K562 (cell line): ENCODE measurements around the gene TBC1D2B. TPM values are rescaled to one million over a fixed set of nuclear protein-coding genes. Genes with fewer than 3 reads are reported as not detected.

Experiments
- ATAC-seq: fragments of 200-7000 bp; cut with Tn5 transposase; 3 replicates; pipeline ENCODE4 v1.9.1; 2020; ENCODE audit warnings: moderate library complexity
- BruUV-seq: library from RNA; stranded (reverse); fragments of 400-500 nt; replicated peaks from 2 replicates; lab custom pipeline; 2021; lab: Mats Ljungman, UMichigan
- CTCF ChIA-PET: fragments of 300-600 bp; formaldehyde crosslinking; extraction: SDS; loops from one replicate; lab custom pipeline; 2021; ENCODE audit warnings: low intra/inter-chr PET ratio; lab: Yijun Ruan, JAX
- POLR2A ChIA-PET: fragments of 300-600, 350-650 bp; sonication (Branson Sonifier 250); formaldehyde crosslinking; extraction: SDS; loops from one replicate; lab custom pipeline; 2021; ENCODE audit warnings: antibody characterized with exemption, inconsistent platforms; lab: Yijun Ruan, JAX
- DNase-seq, 4 experiments: peaks; one replicate each; pipeline versions ENCODE4 v3.0.0 to v3.0.0-alpha.2; 2011 to 2018; ENCODE audit warnings: low spot score in 3 of 4, mixed read lengths in 3 of 4; ENCODE audit errors: extremely low read depth in 1 of 4
- FAIRE-seq: peaks from 2 replicates; lab custom pipeline; 2011; peaks lifted over from hg19 to GRCh38; lab: Jason Lieb, UNC
- H2AFZ ChIP-seq: 2 replicates; pipeline ENCODE4 v1.6.0; 2011; ENCODE audit warnings: low read depth, low read length, control low read depth, inconsistent platforms
- H3K27ac ChIP-seq: fragments of 200-600 bp; 3 replicates; pipeline ENCODE4 v1.8.0; 2011; ENCODE audit warnings: low read depth, mild to moderate bottlenecking, control low read depth, inconsistent platforms, low read length, moderate library complexity, mixed read lengths; ENCODE audit errors: extremely low read depth
- H3K27me3 ChIP-seq, 2 experiments: fragments of 300-600 bp in 1 of 2; 2 replicates in 1 of 2; 3 replicates in 1 of 2; pipeline versions ENCODE4 v1.6.0 to v1.8.0; 2011; ENCODE audit warnings: inconsistent platforms in 2 of 2, low read length in 2 of 2, mild to moderate bottlenecking in 1 of 2, mixed read lengths in 1 of 2, moderate library complexity in 1 of 2; ENCODE audit not compliant: control insufficient read depth in 2 of 2, insufficient read depth in 2 of 2
- H3K36me3 ChIP-seq: fragments of 300-600 bp; 3 replicates; pipeline ENCODE4 v1.8.0; 2011; ENCODE audit warnings: mild to moderate bottlenecking, low read length, inconsistent platforms; ENCODE audit not compliant: control insufficient read depth, insufficient read depth
- H3K4me1 ChIP-seq, 2 experiments: fragments of 200-600 bp in 1 of 2; replicated peaks in 1 of 2; 2 replicates in 1 of 2; 3 replicates in 1 of 2; pipeline versions ENCODE4 v1.5.1 to v1.8.0; 2011; ENCODE audit warnings: inconsistent platforms in 2 of 2, low read length in 2 of 2, mild to moderate bottlenecking in 1 of 2, mixed read lengths in 1 of 2, moderate library complexity in 1 of 2; ENCODE audit not compliant: control insufficient read depth in 2 of 2, insufficient read depth in 2 of 2
- H3K4me2 ChIP-seq: 2 replicates; pipeline ENCODE4 v1.6.1; 2011; ENCODE audit warnings: low read length, control low read depth, inconsistent platforms, mixed read lengths; ENCODE audit not compliant: insufficient read depth
- H3K4me3 ChIP-seq: fragments of 200-600 bp; sonication (generic), shearing (Covaris generic); 2 replicates; pipeline ENCODE4 v1.5.1; 2016; ENCODE audit warnings: control low read depth, inconsistent platforms
- H3K79me2 ChIP-seq: fragments of 200-600 bp; 3 replicates; pipeline ENCODE4 v1.8.0; 2011; ENCODE audit warnings: low read length, inconsistent platforms; ENCODE audit not compliant: control insufficient read depth, insufficient read depth
- H3K9ac ChIP-seq, 2 experiments: 2 replicates each; pipeline versions ENCODE4 v1.6.0 to v1.6.1; 2011; ENCODE audit warnings: low read depth in 2 of 2, low read length in 2 of 2, control low read depth in 1 of 2, inconsistent platforms in 1 of 2, mild to moderate bottlenecking in 1 of 2, mixed read lengths in 1 of 2; ENCODE audit not compliant: insufficient read depth in 1 of 2
- H3K9me1 ChIP-seq: one replicate; pipeline ENCODE4 v1.6.0; 2011; ENCODE audit warnings: inconsistent platforms, mild to moderate bottlenecking, low read length, moderate library complexity; ENCODE audit not compliant: control insufficient read depth, insufficient read depth
- H3K9me3 ChIP-seq: replicated peaks from 2 replicates; pipeline ENCODE4 v1.5.1; 2011; ENCODE audit warnings: low read depth, low read length, inconsistent platforms; ENCODE audit not compliant: control insufficient read depth, insufficient read depth
- H4K20me1 ChIP-seq: replicated peaks from 2 replicates; pipeline ENCODE4 v1.6.1; 2011; ENCODE audit warnings: low read length, inconsistent platforms, mixed read lengths; ENCODE audit not compliant: control insufficient read depth, insufficient read depth
- CBFA2T3 ChIP-seq: fragments of 450-650 bp; IDR thresholded peaks from 2 replicates; pipeline ENCODE4 v1.6.1; 2017
- NONO ChIP-seq, 2 experiments: fragments of 200-400 bp in 1 of 2; fragments of 450-650 bp in 1 of 2; formaldehyde crosslinking in 1 of 2; IDR thresholded peaks; 2 replicates each; pipeline ENCODE4 v1.6.1; 2017; ENCODE audit warnings: low read depth in 2 of 2, mild to moderate bottlenecking in 2 of 2, moderate library complexity in 2 of 2, low read length in 1 of 2
- POLR2AphosphoS2 ChIP-seq: IDR thresholded peaks from 2 replicates; pipeline ENCODE4 v1.6.1; 2012; ENCODE audit warnings: low read length, improper control_type of control experiment
- RERE ChIP-seq: sonication (generic); formaldehyde crosslinking; IDR thresholded peaks from 2 replicates; pipeline ENCODE4 v1.8.0; 2023; ENCODE audit warnings: missing genetic modification reagents, mild to moderate bottlenecking, borderline replicate concordance
- TCF7L2 ChIP-seq: fragments of 150-350 bp; IDR thresholded peaks from 2 replicates; pipeline ENCODE4 v1.6.1; 2016; ENCODE audit warnings: low read depth, mild to moderate bottlenecking, low read length, moderate library complexity
- ZBED1 ChIP-seq: IDR thresholded peaks from 2 replicates; pipeline ENCODE4 v1.6.1; 2014
- ZNF436 ChIP-seq: fragments of 250-450, 450-650 bp; sonication (Bioruptor Pico); formaldehyde crosslinking; IDR thresholded peaks from 2 replicates; pipeline ENCODE4 v1.7.0; 2020; ENCODE audit warnings: mild to moderate bottlenecking
- ZNF592 ChIP-seq: fragments of 450-650 bp; IDR thresholded peaks from 2 replicates; pipeline ENCODE4 v1.6.1; 2017; ENCODE audit warnings: antibody characterized with exemption, mild to moderate bottlenecking
- WGBS: fragments of 100-300 bp; shearing (Covaris generic); methylation state at CpG from one replicate; pipeline ENCODE4 v1.1.6; 2016; ENCODE audit warnings: low coverage, mixed read lengths; ENCODE audit not compliant: insufficient coverage; ENCODE audit errors: missing lambda C conversion rate; 5-methylcytosine and 5-hydroxymethylcytosine counted together
- in situ Hi-C: fragments of 300-500 bp; cut with MboI; formaldehyde crosslinking; loops from 4 replicates; pipeline ENCODE4 v1.15.0; 2018; ENCODE audit warnings: inconsistent platforms, mixed read lengths
- intact Hi-C: fragments of 100-400 bp; cut with micrococcal nuclease; formaldehyde crosslinking; loops from 2 replicates; pipeline ENCODE4 v1.14.2; 2022
- polyA plus RNA-seq, 8 experiments: library from polyadenylated mRNA; depleted of rRNA in 4 of 8; stranded (reverse) in 5 of 8; unstranded in 3 of 8; fragments of >200 nt; fragmentation: Nextera tagmentation in 2 of 8; fragmentation: Illumina TruSeq in 1 of 8; extraction: Ambion mirVana in 2 of 8; extraction: Trizol in 1 of 8; gene quantifications; 2 replicates each; pipeline versions ENCODE4 v1.2.1 to v1.2.3, GENCODE V29; 2011 to 2014; ENCODE audit warnings: inconsistent platforms in 1 of 8, missing spikeins in 1 of 8
- total RNA-seq, 7 experiments: library from RNA; depleted of rRNA in 6 of 7; stranded (reverse); fragments of >200 nt in 6 of 7; fragmentation: Illumina TruSeq in 2 of 7; extraction: Trizol in 2 of 7; gene quantifications; 2 replicates each; pipeline versions ENCODE4 v1.2.1 to v1.2.3, GENCODE V29; 2011 to 2021; ENCODE audit warnings: low replicate concordance in 1 of 7

Gene TBC1D2B
- total and polyA plus RNA-seq, 9 of the 15 experiments (the other 6 are each of a cell fraction or from before 2014, with no cell fraction given) = 0.15 to 16.3 (median 8.9) TPM

DNA sequence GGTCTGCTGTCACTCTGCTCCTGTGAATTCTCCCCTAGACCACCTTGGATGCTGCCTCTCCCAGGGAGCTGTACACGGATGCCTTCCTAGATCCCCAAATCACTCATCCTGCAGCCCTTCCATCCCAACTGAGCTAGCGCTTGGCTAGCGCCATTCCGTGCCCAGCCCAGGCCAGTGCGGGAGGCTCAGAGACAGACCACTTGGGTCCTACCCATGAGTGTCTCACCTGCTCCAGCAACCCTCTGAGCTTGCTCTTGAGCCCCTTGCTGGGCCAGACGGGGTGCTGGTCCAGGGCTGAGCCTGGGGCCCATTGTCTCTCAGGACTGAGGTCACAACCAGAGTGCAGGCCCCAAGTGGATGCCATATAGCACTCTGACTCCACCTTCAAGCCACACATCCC lies 32.6 kb upstream of the TBC1D2B start:
- no peaks in the 10 kb centered on the region for H3K27me3 ChIP-seq
- H3K9me3 ChIP-seq = no peaks in the 10 kb centered on the region
- no peaks in the 10 kb centered on the region for H3K79me2 ChIP-seq
- POLR2A ChIA-PET = interaction anchor here (0.7 kb wide), 1 partner anchor 75 kb away, joined by 3 read pairs; no protein-coding TSS in a partner anchor
- no peaks in the 10 kb centered on the region for H3K9me1 ChIP-seq
- H3K4me1 ChIP-seq = peaks cover 0 to 7% of the 10 kb centered on the region in 2 experiments; a peak in 2 of 5 replicates
- H3K4me3 ChIP-seq = no peak overlapping the region
- no peak for DNase-seq
- no peaks in the 10 kb centered on the region for H3K36me3 ChIP-seq
- WGBS = 70% methylated on average over 6 of the region's 6 CpGs
- TF ChIP-seq ZNF592 (no peak), RERE (no peak), TCF7L2 (no peak), POLR2AphosphoS2 (no peak), CBFA2T3 (no peak), NONO (IDR thresholded peaks at IDR 0.05; ENCODE audit: low read depth in 2 of 2, low read length in 1 of 2) (no peak), ZNF436 (CRISPR knock-in tag) (no peak), ZBED1 (no peak)
- TF ChIP-seq, all 486 proteins: peak for 0
- Histone ChIP-seq H3K4me2 (no peak overlapping the region), H3K27ac (no peak overlapping the region), H3K9ac (0 out of 4 replicates have a peak overlapping the region, but pooled peaks of 1 of the 2 experiments have one; percentile 36), H2AFZ (no peak overlapping the region), H4K20me1 (peaks cover 7% of the 10 kb centered on the region; the same call in 1 of the 2 replicates)
- intact Hi-C loops = no loop called here
- CTCF ChIA-PET = no interaction called here
- BruUV-seq = no TSS peak
- FAIRE-seq (no peak), ATAC-seq (no peak)
- in situ Hi-C loops = loop anchor here (5.0 kb wide), 3 partner anchors 87 to 148 kb away; no protein-coding TSS in a partner anchor
